HUES6 (cell line): ENCODE data around the gene P2RX5.

ENCODE experiments used
- H3K27ac ChIP-seq: 2 replicates; pipeline ENCODE4 v1.7.0; 2013; ENCODE audit warnings: low read depth, mild to moderate bottlenecking, low read length, inconsistent platforms
- H3K27me3 ChIP-seq: 2 replicates; pipeline ENCODE4 v1.6.1; 2013; ENCODE audit warnings: low read length; ENCODE audit not compliant: control insufficient read depth, insufficient read depth
- H3K36me3 ChIP-seq: 2 replicates; pipeline ENCODE4 v1.6.1; 2013; ENCODE audit warnings: low read length; ENCODE audit not compliant: control insufficient read depth, insufficient read depth
- H3K4me1 ChIP-seq: 2 replicates; pipeline ENCODE4 v1.6.1; 2013; ENCODE audit warnings: low read length; ENCODE audit not compliant: control insufficient read depth, insufficient read depth
- H3K4me3 ChIP-seq: 2 replicates; pipeline ENCODE4 v1.5.1; 2013; ENCODE audit warnings: low read depth, low read length
- H3K9ac ChIP-seq: one replicate; pipeline ENCODE4 v1.6.1; 2013; ENCODE audit warnings: mild to moderate bottlenecking, low read length
- H3K9me3 ChIP-seq: 2 replicates; pipeline ENCODE4 v1.6.1; 2013; ENCODE audit warnings: low read depth, low read length; ENCODE audit not compliant: control insufficient read depth, insufficient read depth

P2RX5 gene

DNA sequence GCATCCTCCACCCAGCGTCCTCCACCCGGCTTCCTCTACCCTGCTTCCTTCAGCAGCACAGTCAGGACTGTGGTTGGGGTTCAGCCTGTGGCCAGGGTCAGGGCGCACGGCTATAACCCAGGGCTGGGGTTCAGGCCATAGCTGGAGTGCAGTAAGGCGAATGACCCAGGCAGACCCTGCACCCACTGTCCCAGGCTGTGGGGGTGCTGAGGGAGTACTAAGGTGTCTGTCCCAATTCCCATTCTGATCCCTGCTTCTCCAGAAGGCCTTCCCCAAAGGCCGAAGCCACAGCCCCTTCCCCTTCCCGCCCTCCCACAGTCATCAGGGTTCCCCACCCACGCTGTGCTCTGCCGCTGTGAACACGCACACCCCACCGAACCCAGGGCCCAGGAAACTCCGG, 14.9 kb downstream of the P2RX5 start:
- no peaks in the 10 kb centered on the region for H3K36me3 ChIP-seq
- no peaks in the 10 kb centered on the region for H3K9me3 ChIP-seq
- no peak overlapping the region for H3K4me3 ChIP-seq
- peaks cover 8% of the 10 kb centered on the region; the same call in 1 of the 2 replicates for H3K27me3 ChIP-seq
- H3K27ac ChIP-seq = no peak overlapping the region
- H3K9ac ChIP-seq = no peak overlapping the region
- H3K4me1 ChIP-seq = peaks cover 10% of the 10 kb centered on the region

DNA sequence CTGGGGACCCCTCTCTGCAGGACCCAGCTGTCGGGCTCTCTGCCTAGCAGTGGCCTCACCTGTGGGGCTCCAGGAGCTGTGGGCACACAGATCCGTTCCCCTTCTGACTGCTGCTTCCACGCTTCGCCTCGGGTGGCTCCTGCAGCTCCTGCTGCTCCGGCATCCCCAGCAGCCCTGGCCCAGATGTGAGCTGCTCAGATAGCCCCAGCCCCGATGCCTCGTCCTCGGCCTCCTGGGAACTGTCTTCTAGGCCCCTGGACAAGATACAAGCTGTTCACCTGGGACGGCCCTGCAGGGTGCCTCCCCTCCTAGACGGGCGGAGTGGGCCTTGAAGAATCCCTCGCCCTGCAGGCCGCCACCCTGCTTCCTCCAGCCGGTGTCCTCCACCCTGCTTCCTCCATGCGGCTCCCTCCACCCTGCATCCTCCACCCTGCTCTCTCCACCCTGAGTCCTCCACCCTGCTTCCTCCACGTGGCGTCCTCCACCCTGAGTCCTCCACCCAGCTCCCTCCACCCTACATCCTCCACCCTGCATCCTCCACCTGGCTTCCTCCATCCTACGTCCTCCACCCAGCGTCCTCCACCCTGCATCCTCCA, 16.3 kb downstream of the P2RX5 start:
- Histone ChIP-seq H3K27ac (no peak overlapping the region), H3K27me3 (peaks cover 3% of the 10 kb centered on the region; the same call in 1 of the 2 replicates), H3K9ac (no peak overlapping the region), H3K36me3 (no peaks in the 10 kb centered on the region), H3K4me3 (no peak overlapping the region), H3K9me3 (no peaks in the 10 kb centered on the region), H3K4me1 (peaks cover 10% of the 10 kb centered on the region)

GRCh38 chr17:3678821-3679530, 17.0 kb downstream of the P2RX5 start:
- Histone ChIP-seq H3K27me3 (peaks cover 3% of the 10 kb centered on the region; the same call in 1 of the 2 replicates), H3K9me3 (no peaks in the 10 kb centered on the region), H3K4me3 (no peak overlapping the region), H3K4me1 (peaks cover 10% of the 10 kb centered on the region), H3K36me3 (no peaks in the 10 kb centered on the region), H3K9ac (no peak overlapping the region), H3K27ac (no peak overlapping the region)

GRCh38 chr17:3678095-3678820, 17.7 kb downstream of the P2RX5 start:
- Histone ChIP-seq H3K4me1 (peaks cover 10% of the 10 kb centered on the region), H3K9me3 (no peaks in the 10 kb centered on the region), H3K9ac (no peak overlapping the region), H3K27me3 (peaks cover 3% of the 10 kb centered on the region; the same call in 1 of the 2 replicates), H3K4me3 (no peak overlapping the region), H3K27ac (no peak overlapping the region), H3K36me3 (no peaks in the 10 kb centered on the region)

DNA sequence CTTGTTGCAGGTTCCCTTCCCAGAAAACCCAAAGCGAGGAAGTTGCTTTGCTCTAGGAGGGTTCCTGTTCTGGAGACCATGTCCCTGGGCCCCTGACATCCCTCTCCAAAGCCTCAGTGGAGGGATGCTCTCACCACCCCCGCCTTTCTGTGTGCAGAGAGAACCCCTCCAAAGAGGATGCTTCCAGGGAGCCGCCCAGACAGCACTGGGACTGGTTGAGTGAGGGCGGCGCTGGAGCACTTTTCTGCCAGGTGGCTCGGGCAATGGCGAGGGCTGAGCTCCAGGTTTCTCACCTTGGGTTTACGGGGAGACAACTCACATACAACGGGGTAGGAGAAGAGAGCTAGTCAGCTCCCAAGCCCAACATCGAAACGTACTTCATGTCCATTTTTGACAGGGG, 20.1 kb downstream of the P2RX5 start:
- Histone ChIP-seq H3K4me1 (peaks cover 10% of the 10 kb centered on the region), H3K27ac (no peak overlapping the region), H3K36me3 (no peaks in the 10 kb centered on the region), H3K27me3 (no peaks in the 10 kb centered on the region), H3K9ac (no peak overlapping the region), H3K9me3 (no peaks in the 10 kb centered on the region), H3K4me3 (no peak overlapping the region)

DNA sequence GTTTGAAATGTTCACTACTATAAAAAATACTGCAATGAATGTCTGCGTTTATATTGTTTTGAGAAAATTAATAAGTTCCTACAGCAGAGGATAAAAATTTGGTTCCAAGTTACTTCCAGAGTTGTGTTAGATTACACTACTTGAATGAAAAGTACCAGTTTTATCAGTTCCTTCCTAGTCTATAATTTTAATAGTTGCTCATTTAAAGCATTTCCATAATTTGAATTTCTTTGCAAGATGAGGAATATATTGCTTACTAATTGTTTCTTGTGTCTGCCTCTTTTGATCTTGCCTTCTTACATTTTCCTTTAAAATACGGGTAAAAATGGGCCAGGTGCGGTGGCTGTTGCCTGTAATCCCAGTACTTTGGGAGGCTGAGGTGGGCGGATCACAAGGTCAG, 23.4 kb downstream of the P2RX5 start:
- Histone ChIP-seq H3K4me3 (no peak overlapping the region), H3K27me3 (no peaks in the 10 kb centered on the region), H3K9ac (no peak overlapping the region), H3K36me3 (no peaks in the 10 kb centered on the region), H3K9me3 (no peaks in the 10 kb centered on the region), H3K27ac (no peak overlapping the region), H3K4me1 (0 out of 2 replicates have a peak, but pooled peaks cover 2% of the 10 kb centered on the region)

DNA sequence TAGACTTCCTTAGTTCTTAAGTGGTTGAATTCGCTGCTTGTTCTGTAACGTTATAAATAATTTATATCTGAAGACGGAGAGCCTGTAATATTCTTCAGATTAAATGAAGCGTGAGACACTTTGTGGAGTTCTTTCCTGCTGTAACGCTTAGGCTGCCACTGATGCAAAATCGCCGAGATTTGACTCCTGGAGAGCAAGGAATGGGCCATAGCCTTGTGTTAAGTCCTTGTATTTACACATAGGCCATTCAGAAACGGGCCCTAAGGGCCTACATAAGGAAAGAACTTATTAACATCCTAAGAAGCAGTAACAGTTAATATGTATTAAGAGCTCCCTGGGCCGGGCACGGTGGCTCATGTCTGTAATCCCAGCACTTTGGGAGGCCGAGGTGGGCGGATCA, 26.4 kb downstream of the P2RX5 start:
- H3K9me3 ChIP-seq = no peaks in the 10 kb centered on the region
- H3K27ac ChIP-seq = peak overlapping the region; percentile 95; the same call in 1 of the 2 replicates
- H3K27me3 ChIP-seq = no peaks in the 10 kb centered on the region
- peak overlapping the region; percentile 97 for H3K4me3 ChIP-seq
- peaks cover 6% of the 10 kb centered on the region for H3K4me1 ChIP-seq
- peak overlapping the region; percentile 97 for H3K9ac ChIP-seq
- peaks cover 6% of the 10 kb centered on the region; the same call in 1 of the 2 replicates for H3K36me3 ChIP-seq

DNA sequence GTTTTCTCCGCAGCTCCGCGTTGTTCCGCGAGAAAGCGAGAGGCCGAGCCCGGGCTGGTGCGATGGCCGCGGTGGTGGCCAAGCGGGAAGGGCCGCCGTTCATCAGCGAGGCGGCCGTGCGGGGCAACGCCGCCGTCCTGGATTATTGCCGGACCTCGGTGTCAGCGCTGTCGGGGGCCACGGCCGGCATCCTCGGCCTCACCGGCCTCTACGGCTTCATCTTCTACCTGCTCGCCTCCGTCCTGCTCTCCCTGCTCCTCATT, 26.9 kb downstream of the P2RX5 start:
- H3K9me3 ChIP-seq = no peaks in the 10 kb centered on the region

GRCh38 chr17:3668279-3669084, 27.5 kb downstream of the P2RX5 start, which contains the start of the genes EMC6 and TAX1BP3:
Gene EMC6, plus strand, starts transcription at chr17:3668812. Its CDS starts 335 bp downstream, at chr17:3669147.
Gene TAX1BP3, minus strand, starts transcription at chr17:3668578. Its CDS starts 52 bp downstream, at chr17:3668526.
- Histone ChIP-seq H3K27me3 (no peaks in the 10 kb centered on the region), H3K4me1 (peaks cover 6% of the 10 kb centered on the region), H3K27ac (peak within 1 kb of the TSS; percentile 97), H3K36me3 (peaks cover 16% of the 10 kb centered on the region), H3K4me3 (peak within 1 kb of the TSS; percentile 97), H3K9me3 (no peaks in the 10 kb centered on the region), H3K9ac (peak within 1 kb of the TSS; percentile 99)

More for the DNA sequence above, 26.9 kb downstream of the P2RX5 start:
- Histone ChIP-seq H3K4me3 (peak overlapping the region; percentile 97), H3K9ac (peak overlapping the region; percentile 97), H3K27ac (peak overlapping the region; percentile 95), H3K36me3 (peaks cover 11% of the 10 kb centered on the region), H3K27me3 (no peaks in the 10 kb centered on the region), H3K4me1 (peaks cover 6% of the 10 kb centered on the region)

GRCh38 chr17:3667366-3668278, 28.3 kb downstream of the P2RX5 start:
- H3K27me3 ChIP-seq = no peaks in the 10 kb centered on the region
- H3K27ac ChIP-seq = peak overlapping the region; percentile 97
- H3K9ac ChIP-seq = peak overlapping the region; percentile 99
- peaks cover 6% of the 10 kb centered on the region for H3K4me1 ChIP-seq
- H3K9me3 ChIP-seq = no peaks in the 10 kb centered on the region
- H3K36me3 ChIP-seq = peaks cover 24% of the 10 kb centered on the region
- H3K4me3 ChIP-seq = peak overlapping the region; percentile 97
